Measurements from ENCODE around the gene CHAMP1. TPM values are rescaled to one million over a fixed set of nuclear protein-coding genes. Genes with fewer than 3 reads are reported as not detected.

Gene CHAMP1
- total RNA-seq, 2 donors from 2014 or later, result 5.9 to 10.6 TPM

GRCh38 chr13:114303700-114304327 is 10.5 kb upstream of the CHAMP1 start:
- 57 to 77% methylated on average over 7 to 11 of the region's 11 CpGs for WGBS, 2 donors
- Histone ChIP-seq H3K27ac (peak overlapping the region; percentile 11 to 79 (median 50)), H3K9me3 (no peaks in the 10 kb centered on the region), H3K36me3 (replicated peaks in 1 of 2; ENCODE audit: insufficient read depth in 1 of 2, low read depth in 2 of 2) (peaks cover 0 to 17% of the 10 kb centered on the region in 2 donors), H3K4me3 (no peak overlapping the region), H3K27me3 (no peaks in the 10 kb centered on the region), H3K4me1 (peaks cover 19% of the 10 kb centered on the region)
- DNase-seq, result peak in 2 of 4 donors; percentile 18 to 62
- peak; percentile 42 for ATAC-seq
- TF ChIP-seq CTCF (IDR thresholded peaks at IDR 0.05) (peak in 1 of 7 experiments; percentile 22), POLR2A (IDR thresholded peaks at IDR 0.05) (no peak)
- intact Hi-C loops (cut with DNase I), result no loop called here

GRCh38 chr13:114304346-114305034 is 9.8 kb upstream of the CHAMP1 start:
- Histone ChIP-seq H3K36me3 (replicated peaks in 1 of 2; ENCODE audit: insufficient read depth in 1 of 2, low read depth in 2 of 2) (peaks cover 0 to 14% of the 10 kb centered on the region in 2 donors), H3K27me3 (no peaks in the 10 kb centered on the region), H3K4me1 (peaks cover 19% of the 10 kb centered on the region), H3K4me3 (no peak overlapping the region), H3K27ac (peak overlapping the region; percentile 11 to 79 (median 50)), H3K9me3 (no peaks in the 10 kb centered on the region)
- 53 to 60% methylated on average over 13 of the region's 13 CpGs for WGBS, 2 donors
- intact Hi-C loops (cut with DNase I), result no loop called here
- peak; percentile 85 for ATAC-seq
- TF ChIP-seq CTCF (IDR thresholded peaks at IDR 0.05) (no peak), POLR2A (IDR thresholded peaks at IDR 0.05) (no peak)
- DNase-seq, result peak; percentile 27 to 65 (median 42)

- ATAC-seq, result no peak
- intact Hi-C loops (cut with DNase I), result no loop called here
- WGBS, 2 donors, result 93 to 95% methylated on average over 2 of the region's 2 CpGs
Observed at GRCh38 chr13:114309086-114309485, 5.2 kb upstream of the CHAMP1 start.

GRCh38 chr13:114309806-114310410 is 4.4 kb upstream of the CHAMP1 start:
- ATAC-seq (no peak), DNase-seq (no peak)
- Histone ChIP-seq H3K4me1 (peaks cover 10% of the 10 kb centered on the region), H3K4me3 (no peak overlapping the region), H3K27ac (no peak overlapping the region), H3K9me3 (no peaks in the 10 kb centered on the region), H3K27me3 (no peaks in the 10 kb centered on the region), H3K36me3 (replicated peaks in 1 of 2; ENCODE audit: insufficient read depth in 1 of 2, low read depth in 2 of 2) (peaks cover 0 to 2% of the 10 kb centered on the region in 2 donors)
- TF ChIP-seq CTCF (IDR thresholded peaks at IDR 0.05) (no peak), POLR2A (IDR thresholded peaks at IDR 0.05) (no peak)
- WGBS, 2 donors, result 75 to 78% methylated on average over 5 to 6 of the region's 6 CpGs
- intact Hi-C loops (cut with DNase I), result no loop called here

More at GRCh38 chr13:114309086-114309485, 5.2 kb upstream of the CHAMP1 start:
- no peak overlapping the region for H3K27ac ChIP-seq
- no peak overlapping the region for H3K4me3 ChIP-seq
- peaks cover 15% of the 10 kb centered on the region for H3K4me1 ChIP-seq
- H3K9me3 ChIP-seq, result no peaks in the 10 kb centered on the region
- no peaks in the 10 kb centered on the region for H3K27me3 ChIP-seq
- TF ChIP-seq CTCF (IDR thresholded peaks at IDR 0.05) (no peak), POLR2A (IDR thresholded peaks at IDR 0.05) (no peak)
- peaks cover 0 to 2% of the 10 kb centered on the region in 2 donors for H3K36me3 ChIP-seq (replicated peaks in 1 of 2; ENCODE audit: insufficient read depth in 1 of 2, low read depth in 2 of 2)
- DNase-seq, result no peak

All from body of pancreas (tissue), 4 donors.